ENCODE data around the gene TAS2R38.
"Not testable (repeated sequence)": the region's sequence is repeated elsewhere in the genome, so short reads cannot be mapped to it uniquely, and the experiment has no call there.

Gene TAS2R38

GRCh38 chr7:141973673-141974072 is at the start of gene TAS2R38:
TSS of gene TAS2R38 (minus strand) at chr7:141973773. CDS start at chr7:141973689, 84 bp downstream.
- DNase-seq: no peak

GRCh38 chr7:142018154-142018553 is 44.6 kb upstream of the TAS2R38 start:
- no peak for DNase-seq

GRCh38 chr7:142017451-142017850 is 43.9 kb upstream of the TAS2R38 start:
- no peak for DNase-seq

GRCh38 chr7:142012825-142013511 is 39.4 kb upstream of the TAS2R38 start:
- DNase-seq: no peak

- no peak for DNase-seq
Measured at GRCh38 chr7:142010952-142011548, 37.5 kb upstream of the TAS2R38 start.

- DNase-seq: no peak
Measured at GRCh38 chr7:142009187-142009586, 35.6 kb upstream of the TAS2R38 start.

- DNase-seq: no peak
Measured at GRCh38 chr7:142006577-142006976, 33.0 kb upstream of the TAS2R38 start.

- DNase-seq: no peak
Measured at GRCh38 chr7:142002179-142002578, 28.6 kb upstream of the TAS2R38 start.

- DNase-seq: no peak
Measured at GRCh38 chr7:142001163-142001874, 27.7 kb upstream of the TAS2R38 start.

GRCh38 chr7:142000244-142000643 is 26.7 kb upstream of the TAS2R38 start:
- DNase-seq: no peak

- DNase-seq: no peak
Measured at GRCh38 chr7:141999058-141999623, 25.6 kb upstream of the TAS2R38 start.

- DNase-seq: no peak
Measured at GRCh38 chr7:141993354-141993753, 19.8 kb upstream of the TAS2R38 start.

GRCh38 chr7:141992688-141993087 is 19.1 kb upstream of the TAS2R38 start:
- DNase-seq: no peak

GRCh38 chr7:141992156-141992555 is 18.6 kb upstream of the TAS2R38 start:
- DNase-seq: no peak

GRCh38 chr7:141991140-141991539 is 17.6 kb upstream of the TAS2R38 start:
- no peak for DNase-seq

GRCh38 chr7:141990011-141990725 is 16.6 kb upstream of the TAS2R38 start:
- DNase-seq: no peak

- not testable (repeated sequence) for DNase-seq
Measured at GRCh38 chr7:141987803-141988202, 14.2 kb upstream of the TAS2R38 start.

- no peak for DNase-seq
Measured at GRCh38 chr7:141986923-141987322, 13.3 kb upstream of the TAS2R38 start.

GRCh38 chr7:141985926-141986325 is 12.4 kb upstream of the TAS2R38 start:
- not testable (repeated sequence) for DNase-seq

- no peak for DNase-seq
Measured at GRCh38 chr7:141979568-141979967, 6.0 kb upstream of the TAS2R38 start.

GRCh38 chr7:141978351-141978750 is 4.8 kb upstream of the TAS2R38 start:
- no peak for DNase-seq

GRCh38 chr7:141976524-141977245 is 3.1 kb upstream of the TAS2R38 start:
- no peak for DNase-seq

Data from activated CD8-positive, alpha-beta memory T cell treated with anti-CD3 and anti-CD28 coated beads for 24 hours (primary cell).